ENCODE measurements around the gene FBXL17.
A peak's percentile ranks its signal among the peaks of the same experiment; 100 is the strongest.

The FBXL17 gene

DNA sequence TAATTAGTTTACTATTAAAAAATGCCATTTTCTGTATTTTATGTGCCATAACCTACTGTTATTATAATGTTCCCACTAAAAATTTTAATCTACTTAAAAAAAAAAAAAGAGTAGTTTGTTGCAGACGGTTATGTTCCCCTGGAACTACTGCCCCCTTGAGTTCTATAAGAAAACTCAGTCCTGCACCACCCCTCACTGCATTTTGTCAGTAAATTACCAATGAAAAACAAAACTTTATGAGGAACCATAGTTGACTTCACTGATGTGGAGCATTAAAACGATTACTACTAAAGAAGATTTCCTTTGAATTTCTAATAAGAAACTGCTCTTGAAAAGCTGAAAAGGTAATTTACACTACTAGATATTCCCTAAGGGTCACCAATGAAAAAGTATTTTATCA lies 288.7 kb downstream of the FBXL17 start:
- no peak for DNase-seq (ENCODE audit: low read depth in 2 of 2)

GRCh38 chr5:108090946-108091345 lies 291.0 kb downstream of the FBXL17 start:
- no peak for DNase-seq (ENCODE audit: low read depth in 2 of 2)

- DNase-seq (ENCODE audit: low read depth in 2 of 2): no peak
These were observed 297.8 kb downstream of the FBXL17 start for GRCh38 chr5:108084105-108084504.

DNA sequence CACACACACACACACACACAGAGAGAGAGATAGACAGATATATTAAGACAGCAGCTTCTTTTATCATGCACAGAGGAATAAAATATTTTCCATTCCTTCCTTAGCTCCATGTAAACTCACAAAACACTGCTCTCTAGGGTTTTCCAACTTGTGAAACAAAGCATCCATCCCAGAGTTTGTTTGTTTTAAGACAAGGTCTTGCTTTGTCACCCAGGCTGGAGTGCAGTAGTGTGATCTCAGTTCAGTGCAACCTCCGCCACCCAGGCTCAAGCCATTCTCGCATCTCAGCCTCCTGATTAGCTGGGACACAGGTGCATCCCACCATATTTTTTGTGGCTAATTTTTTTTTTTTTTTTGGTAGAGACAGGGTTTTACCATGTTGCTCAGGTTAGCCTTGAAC lies 298.7 kb downstream of the FBXL17 start:
- DNase-seq (ENCODE audit: low read depth in 2 of 2): no peak

DNA sequence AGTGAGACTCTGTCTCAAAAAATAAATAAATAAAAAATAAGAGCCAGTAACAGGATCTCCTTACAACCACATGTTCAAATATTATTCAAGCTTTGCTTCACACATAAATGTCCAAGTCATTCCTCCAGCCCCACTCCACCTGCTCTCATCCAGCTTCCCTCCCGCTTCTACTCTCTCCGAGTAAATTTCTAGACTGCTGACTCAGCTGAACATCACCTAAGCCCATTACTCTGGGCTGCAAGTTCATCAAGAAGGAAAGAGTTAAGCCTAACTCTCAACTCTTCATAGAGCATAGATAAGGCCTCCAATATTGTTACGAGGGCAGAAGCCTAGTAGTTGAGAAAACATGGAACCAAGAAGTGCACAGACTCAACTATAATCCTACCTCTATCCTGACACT lies 300.2 kb downstream of the FBXL17 start:
- no peak for DNase-seq (ENCODE audit: low read depth in 2 of 2)

DNA sequence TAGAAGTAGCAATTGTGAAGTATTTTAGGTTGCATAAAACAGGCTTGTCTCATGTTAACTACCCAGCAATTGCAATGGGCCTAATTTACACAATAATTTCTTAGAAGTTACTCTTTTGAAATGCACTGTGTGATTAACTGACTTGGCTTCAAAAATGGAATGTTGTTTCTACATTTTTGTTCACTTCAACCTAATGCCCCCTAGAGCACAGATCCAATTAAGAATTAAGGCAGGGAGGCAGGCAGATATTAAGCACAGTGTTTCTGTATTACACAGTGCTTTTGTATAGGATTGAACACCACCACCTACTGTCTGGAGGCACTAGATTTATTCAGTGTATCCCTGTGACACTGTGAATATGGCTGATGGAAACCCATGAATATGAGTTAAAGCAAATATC lies 302.1 kb downstream of the FBXL17 start:
- no peak for DNase-seq (ENCODE audit: low read depth in 2 of 2)

DNA sequence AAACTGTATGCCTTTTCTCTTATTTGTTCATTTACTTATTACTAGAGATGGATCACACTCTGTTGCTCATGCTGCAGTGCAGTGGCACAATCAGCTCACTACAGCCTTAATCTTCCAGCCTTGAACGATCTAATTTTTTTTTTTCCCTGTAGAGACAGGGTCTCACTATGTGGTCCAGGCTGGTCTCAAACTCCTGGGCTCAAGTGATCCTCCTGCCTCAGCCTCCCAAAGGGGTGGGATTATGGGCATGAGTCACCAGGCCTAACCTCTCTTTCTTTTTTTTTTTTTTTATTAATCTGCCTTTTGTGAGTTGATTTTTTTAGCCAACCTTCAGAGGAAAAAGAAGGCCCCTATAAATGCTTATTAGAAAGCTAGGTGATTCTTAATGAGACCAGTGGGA lies 303.0 kb downstream of the FBXL17 start:
- no peak for DNase-seq (ENCODE audit: low read depth in 2 of 2)

DNA sequence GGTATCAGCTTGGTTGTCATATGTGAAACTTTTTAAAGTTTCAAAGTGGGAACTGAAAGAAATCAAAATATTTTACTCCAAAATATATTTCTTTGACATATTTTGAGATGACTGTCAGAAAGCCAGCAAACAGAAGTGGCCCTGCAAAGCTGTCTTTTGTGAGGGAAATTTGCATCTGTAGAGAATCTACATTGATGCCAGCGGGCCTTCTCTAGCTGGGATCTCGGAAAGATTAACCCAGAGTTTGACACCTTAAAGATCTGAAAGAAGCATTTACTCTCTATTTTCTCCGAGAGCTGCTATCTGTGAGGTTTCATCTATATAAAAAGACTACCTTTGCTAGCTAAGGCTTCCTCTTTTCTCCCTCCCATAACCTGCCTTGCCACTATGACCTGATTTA lies 303.6 kb downstream of the FBXL17 start:
- DNase-seq (ENCODE audit: low read depth in 2 of 2): no peak

DNA sequence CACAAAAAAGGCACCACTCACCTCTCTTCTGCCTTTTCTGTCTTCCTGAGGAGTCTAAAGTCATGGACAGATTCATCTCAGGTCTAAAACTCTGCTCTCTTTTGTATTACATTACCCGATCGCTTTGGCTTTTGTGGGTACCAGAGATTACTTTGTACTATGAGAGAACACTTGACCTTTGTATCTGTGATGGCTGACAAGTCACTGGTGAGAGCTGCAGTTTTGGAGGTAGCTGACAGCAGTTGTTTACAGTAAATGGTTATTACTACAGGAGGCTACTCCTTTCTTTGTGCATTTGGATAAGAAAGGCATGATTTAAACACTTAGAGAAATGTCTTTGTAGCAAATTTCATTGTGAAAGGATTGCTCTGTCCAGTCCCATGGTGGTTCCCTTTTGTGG lies 307.3 kb downstream of the FBXL17 start:
- DNase-seq (ENCODE audit: low read depth in 2 of 2): no peak

DNA sequence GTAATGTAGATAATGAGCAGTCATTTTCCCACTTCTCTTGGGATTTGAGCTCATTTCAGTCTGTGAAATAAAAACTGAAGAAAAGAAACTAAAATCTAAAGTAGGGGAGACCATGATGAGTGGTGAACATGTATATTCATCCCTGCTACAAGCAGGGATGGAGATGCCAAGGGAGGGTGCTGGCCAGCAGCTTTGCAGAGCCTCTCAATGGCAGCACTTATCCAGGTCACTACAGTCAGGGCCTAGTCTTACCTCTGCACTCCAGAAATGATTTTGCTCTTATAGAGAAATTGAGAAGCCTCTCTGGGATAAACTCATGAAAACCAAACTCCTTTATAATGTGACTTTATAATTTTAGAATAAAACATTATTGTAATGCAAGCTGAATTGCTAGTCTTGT lies 317.6 kb downstream of the FBXL17 start:
- DNase-seq (ENCODE audit: low read depth in 2 of 2): no peak

DNA sequence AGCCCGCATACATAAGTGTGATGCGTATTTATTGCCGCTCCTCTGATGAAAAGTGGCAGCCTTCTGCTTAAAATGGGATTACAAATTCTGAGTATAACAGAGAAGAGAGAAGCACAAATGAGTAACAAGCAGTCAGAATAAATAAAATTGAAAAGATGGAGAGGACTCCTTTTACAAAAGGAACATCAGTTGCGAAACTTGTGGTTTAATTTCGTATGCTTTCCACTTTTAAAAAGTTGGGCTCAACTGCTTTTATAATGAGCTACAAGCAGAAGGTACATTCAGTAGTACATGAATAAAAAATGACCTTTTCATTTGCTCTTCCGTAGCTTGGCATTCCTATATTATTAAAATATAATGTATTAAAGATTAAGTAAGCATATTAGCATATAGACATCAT lies 320.0 kb downstream of the FBXL17 start:
- peak in 1 of 2 experiments; percentile 2 for DNase-seq (ENCODE audit: low read depth in 2 of 2)

- DNase-seq (ENCODE audit: low read depth in 2 of 2): no peak
These were observed 321.6 kb downstream of the FBXL17 start for GRCh38 chr5:108060340-108060739.

GRCh38 chr5:108059334-108059733 lies 322.6 kb downstream of the FBXL17 start:
- DNase-seq (ENCODE audit: low read depth in 2 of 2): no peak

GRCh38 chr5:108054349-108054748 lies 327.5 kb downstream of the FBXL17 start:
- DNase-seq (ENCODE audit: low read depth in 2 of 2): no peak

- DNase-seq (ENCODE audit: low read depth in 2 of 2): no peak
These were observed 334.8 kb downstream of the FBXL17 start for GRCh38 chr5:108046955-108047670.

DNA sequence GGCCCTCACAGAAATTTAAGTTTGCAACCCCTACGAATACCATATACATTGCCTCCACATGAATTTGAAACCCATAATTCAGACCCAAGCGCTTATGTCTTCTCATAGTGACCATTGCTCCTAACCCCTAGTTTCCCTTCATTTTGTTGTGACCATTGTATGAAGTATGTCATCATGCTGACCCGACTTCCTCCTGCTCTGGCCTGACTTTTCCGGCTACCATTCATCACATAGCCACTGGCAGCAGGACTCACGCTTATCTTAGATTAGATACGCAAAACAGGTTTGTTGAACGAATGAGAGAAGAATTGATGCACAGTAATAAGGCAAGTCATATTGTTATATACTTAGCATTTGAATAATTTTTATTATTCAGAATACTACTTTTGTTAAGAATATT lies 345.4 kb downstream of the FBXL17 start:
- DNase-seq (ENCODE audit: low read depth in 2 of 2): no peak

DNA sequence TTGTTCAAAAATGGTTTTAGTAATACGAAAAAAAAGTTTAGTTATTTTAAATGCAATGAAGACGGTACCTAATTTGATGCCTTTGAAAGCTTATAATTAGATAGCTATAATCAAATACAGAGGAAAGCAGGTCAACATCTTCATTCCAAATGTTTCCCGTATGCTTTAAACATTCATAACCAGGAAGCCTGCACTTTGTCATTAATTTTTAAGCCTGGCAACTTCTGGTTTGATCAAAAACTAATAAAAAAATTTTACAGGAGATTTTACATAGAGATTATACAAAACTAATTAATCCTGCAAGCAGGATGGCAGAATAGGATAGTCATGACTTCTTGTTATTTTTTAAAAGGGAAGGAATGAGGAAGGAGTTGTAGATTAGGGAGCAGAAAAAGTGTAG lies 353.0 kb downstream of the FBXL17 start:
- no peak for DNase-seq (ENCODE audit: low read depth in 2 of 2)

DNA sequence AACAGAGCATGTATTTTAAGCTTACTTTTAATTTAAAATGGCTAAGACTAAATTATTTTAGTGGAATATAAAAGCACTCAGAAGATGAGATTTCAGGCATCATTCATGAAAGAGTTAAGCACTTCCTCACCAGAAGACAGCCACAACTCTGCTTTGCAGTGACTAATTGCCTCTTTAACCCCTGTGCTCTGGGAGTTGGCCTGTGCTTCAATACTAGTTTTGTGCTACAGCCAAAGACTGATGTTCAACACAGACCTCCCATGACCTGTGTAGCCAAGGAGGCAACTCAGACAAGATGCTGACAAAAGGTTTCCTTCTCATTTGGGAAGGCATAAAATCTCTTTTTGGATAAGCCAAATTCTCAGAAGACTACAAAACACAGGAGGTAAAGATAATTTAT lies 353.5 kb downstream of the FBXL17 start:
- DNase-seq (ENCODE audit: low read depth in 2 of 2): no peak

DNA sequence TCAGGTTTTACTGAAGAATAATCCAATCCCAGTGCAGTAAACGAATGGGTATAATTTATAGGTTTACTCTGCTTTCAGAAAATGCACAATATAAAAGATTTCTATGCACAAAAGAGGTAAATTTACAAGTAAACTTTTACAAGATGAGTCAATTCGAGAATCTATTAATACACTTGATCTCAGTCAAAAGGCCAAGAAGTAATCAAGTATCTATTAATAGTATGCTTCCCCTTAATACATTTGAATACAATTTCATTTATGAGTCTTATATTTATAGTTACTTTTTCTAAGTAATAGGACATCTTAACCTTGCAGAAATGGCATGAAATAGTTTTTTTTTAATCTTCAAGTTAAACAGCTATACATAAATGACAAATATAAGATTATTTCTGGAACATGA lies 355.9 kb downstream of the FBXL17 start:
- DNase-seq (ENCODE audit: low read depth in 2 of 2): no peak

DNA sequence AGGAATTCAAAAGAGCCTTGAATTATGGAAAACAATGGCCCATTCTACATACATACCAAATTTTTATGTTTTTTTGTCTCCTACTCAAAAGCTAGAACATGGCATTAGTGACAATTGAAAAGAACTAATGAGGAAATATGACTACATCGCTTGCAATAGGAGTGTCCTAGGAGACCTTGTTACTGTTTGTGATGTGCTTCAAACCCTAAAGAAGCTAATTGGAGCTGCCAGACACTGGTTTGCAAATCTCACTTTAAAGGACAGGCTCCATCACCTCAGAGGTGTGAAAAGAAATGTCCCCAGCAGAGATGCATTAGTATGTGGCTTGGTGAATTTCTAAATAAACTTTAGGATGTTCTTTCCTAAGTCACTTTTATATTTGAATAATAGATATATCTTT lies 356.9 kb downstream of the FBXL17 start:
- DNase-seq (ENCODE audit: low read depth in 2 of 2): no peak

DNA sequence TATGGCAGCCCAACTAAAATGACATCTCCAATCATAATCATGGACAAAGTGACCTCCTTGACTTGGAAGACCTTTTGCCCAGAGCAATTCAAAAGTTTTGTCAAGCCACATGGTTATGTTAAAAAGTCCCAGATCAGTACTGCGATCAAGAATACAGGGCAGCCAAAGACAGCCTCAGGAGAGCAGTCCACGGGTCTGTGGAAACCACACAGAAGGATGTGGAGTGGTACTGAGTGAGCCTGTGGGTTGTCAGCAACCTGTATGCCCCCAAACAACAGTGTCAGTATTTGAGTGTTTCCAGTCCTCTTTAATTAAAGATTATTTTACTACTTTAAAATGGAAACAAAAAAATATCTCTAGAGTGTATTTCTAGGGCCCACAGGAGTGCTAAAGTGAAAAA lies 365.8 kb downstream of the FBXL17 start:
- DNase-seq (ENCODE audit: low read depth in 2 of 2): no peak

- no peak for DNase-seq (ENCODE audit: low read depth in 2 of 2)
These were observed 375.1 kb downstream of the FBXL17 start for GRCh38 chr5:108006791-108007190.

GRCh38 chr5:108003178-108003577 lies 378.7 kb downstream of the FBXL17 start:
- DNase-seq (ENCODE audit: low read depth in 2 of 2): no peak

- DNase-seq (ENCODE audit: low read depth in 2 of 2): no peak
These were observed 380.7 kb downstream of the FBXL17 start for GRCh38 chr5:108001222-108001621.

All from fibroblast of skin of left biceps (primary cell).